ENCODE measurements around the gene KRTAP10-8. TPM values are rescaled to one million over a fixed set of nuclear protein-coding genes. Genes with fewer than 3 reads are reported as not detected.

KRTAP10-8 gene
- total RNA-seq: not detected

- no peak for ATAC-seq
Measured at GRCh38 chr21:44612029-44612486, at the start of gene KRTAP10-8. KRTAP10-8 (plus strand) TSS chr21:44612079; CDS start chr21:44612101, 22 bp downstream.

DNA sequence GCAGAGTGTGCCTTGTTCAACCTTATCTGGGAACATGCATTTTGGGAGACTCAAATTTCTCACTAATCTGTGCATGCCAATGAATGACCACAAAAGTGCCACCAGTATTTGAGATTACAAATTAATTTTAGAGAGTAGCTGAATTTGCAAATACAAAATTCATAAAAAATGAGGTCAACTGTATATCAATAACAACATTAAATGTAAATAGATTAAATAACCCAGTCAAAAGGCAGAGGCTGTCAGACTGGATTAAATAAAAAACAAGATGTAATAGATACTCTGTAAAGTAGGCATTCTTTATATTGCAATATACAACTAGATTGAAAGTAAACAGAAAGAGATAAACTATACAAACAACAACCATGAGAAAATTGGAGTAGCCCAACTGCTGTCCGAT, 47.8 kb upstream of the KRTAP10-8 start:
- no peak for ATAC-seq

- ATAC-seq: no peak
Measured at GRCh38 chr21:44564886-44565598, 46.8 kb upstream of the KRTAP10-8 start.

GRCh38 chr21:44566403-44566802, 45.5 kb upstream of the KRTAP10-8 start:
- ATAC-seq: no peak

DNA sequence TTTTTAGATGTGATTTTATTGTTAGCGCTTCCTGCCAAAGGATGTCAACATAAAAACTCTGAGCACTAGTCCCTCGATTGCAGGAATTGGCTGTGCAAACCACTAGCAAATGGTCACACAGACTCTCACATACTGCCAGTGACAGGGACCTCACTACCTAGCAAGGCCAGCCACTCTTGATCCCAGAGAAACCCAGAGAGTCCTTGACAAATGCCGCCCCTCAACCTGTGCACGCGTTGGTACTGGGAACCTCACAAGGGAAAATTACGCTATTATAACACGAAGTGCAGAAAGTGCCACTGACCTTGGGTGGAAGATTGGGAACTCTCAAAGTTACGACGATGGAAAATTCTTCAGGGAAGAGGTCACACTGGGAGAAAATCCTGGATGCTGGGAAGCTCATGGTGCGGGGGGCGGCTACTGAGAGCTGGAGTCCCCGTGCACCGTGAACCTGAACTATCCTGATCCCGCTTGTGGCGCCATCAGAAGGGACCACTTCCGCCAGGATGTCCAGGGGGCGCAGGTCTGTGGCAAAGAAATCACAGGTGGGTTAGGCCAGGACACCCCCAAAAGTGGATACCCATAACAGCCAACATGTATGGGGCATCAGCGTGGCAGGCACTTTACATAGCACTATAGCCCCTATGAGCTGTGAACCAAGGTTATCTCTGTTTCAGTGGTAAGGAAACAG, 44.3 kb upstream of the KRTAP10-8 start:
- ATAC-seq: no peak

DNA sequence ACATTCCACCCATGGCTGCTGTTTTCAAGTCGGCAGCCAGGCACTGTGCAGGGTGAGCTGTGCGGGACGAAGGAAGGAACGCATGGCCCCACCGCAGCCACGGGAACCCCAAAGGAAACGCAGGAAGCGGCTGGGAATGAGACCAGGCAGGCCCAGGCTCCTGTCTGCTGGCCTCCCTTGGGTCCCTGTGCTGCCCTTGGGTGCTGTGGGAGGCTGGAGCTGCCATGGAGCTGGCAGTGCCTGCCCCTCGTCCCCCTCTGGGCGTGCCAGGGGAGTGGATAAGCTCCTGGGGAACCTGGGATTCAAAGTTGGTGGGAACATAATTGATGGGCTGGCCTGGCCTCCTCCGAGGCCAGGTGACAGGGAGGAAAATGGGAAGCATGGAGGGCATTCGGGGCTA, 43.6 kb upstream of the KRTAP10-8 start:
- ATAC-seq: no peak

GRCh38 chr21:44568667-44569556, 43.0 kb upstream of the KRTAP10-8 start:
- peak; percentile 38 for ATAC-seq

DNA sequence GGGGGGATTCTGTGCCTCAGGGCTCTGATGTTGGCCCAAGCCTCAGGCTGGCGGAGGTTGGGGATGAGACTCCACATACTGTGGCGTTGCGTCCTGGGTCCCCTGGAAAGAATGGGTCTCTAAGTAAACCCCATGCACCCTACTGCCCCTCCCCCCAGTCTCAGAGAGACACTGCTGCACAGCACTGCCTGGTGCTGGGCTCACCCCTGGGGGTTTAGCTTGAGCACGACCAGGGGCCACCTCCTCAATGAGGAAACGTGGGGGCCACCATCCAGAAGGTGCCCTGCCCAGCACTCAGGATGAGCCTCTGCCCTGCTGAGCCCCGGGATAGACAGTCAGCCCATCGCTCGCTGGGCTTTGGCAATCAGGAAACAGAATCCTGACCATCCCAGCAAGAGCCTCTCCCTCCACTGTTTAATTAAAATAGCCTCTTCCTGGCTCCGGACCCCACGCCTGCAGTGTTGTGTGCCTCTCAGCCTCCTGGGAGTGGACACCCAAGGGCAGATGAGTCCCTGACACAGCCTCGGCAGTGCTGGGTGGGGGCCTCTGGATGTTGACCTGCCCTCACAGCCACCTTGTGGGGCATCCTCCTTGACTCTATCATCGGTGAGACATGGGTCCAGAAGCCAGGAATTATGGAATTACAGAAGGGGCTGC, 41.9 kb upstream of the KRTAP10-8 start:
- ATAC-seq: no peak

- ATAC-seq: no peak
Measured at GRCh38 chr21:44571296-44571695, 40.6 kb upstream of the KRTAP10-8 start.

DNA sequence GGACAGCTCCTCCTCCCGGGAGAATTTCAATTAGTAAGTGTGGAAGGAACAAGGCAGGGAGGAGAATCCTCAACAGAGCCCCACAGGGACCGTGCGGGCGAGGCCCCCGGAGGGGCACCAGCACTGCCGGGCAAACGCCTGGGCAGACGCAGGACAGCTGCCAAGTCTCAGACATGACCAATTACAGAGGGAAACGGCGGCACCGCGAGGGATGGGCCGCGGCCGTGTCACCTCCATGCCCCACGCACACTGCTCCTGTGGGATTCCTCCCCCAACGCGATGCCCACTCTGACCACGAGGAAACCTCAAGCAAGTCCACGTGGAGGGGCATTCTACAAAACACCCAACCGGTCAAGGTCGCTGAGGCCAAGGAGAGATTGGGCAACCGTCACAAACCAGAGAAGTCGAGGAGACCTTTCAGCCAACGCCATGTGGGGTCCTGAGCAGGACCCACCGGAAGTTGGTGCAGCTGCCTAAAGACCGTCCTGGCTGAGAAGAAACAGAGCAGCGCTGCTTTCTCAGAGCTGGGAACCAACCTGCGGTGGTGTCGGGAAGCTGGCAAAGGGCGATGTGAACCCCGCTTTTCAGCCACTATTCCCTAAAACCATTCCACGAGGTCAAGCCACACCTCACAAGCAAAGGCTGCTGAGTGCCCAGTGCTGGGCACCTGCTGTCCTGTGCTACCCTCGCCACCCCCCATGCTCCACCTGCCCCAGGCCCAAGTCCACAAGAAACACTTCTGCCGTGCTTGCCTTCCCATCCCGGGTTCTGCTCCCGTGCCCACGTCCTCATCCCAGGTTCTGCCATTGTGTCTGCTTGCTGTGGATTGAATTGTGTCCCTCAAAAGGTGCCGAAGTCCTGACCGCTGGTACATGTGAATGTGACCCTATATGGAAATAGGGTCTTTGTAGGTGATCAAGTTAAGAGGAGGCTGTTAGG, 39.8 kb upstream of the KRTAP10-8 start:
- no peak for ATAC-seq

- ATAC-seq: no peak
Measured at GRCh38 chr21:44572959-44573583, 38.8 kb upstream of the KRTAP10-8 start.

DNA sequence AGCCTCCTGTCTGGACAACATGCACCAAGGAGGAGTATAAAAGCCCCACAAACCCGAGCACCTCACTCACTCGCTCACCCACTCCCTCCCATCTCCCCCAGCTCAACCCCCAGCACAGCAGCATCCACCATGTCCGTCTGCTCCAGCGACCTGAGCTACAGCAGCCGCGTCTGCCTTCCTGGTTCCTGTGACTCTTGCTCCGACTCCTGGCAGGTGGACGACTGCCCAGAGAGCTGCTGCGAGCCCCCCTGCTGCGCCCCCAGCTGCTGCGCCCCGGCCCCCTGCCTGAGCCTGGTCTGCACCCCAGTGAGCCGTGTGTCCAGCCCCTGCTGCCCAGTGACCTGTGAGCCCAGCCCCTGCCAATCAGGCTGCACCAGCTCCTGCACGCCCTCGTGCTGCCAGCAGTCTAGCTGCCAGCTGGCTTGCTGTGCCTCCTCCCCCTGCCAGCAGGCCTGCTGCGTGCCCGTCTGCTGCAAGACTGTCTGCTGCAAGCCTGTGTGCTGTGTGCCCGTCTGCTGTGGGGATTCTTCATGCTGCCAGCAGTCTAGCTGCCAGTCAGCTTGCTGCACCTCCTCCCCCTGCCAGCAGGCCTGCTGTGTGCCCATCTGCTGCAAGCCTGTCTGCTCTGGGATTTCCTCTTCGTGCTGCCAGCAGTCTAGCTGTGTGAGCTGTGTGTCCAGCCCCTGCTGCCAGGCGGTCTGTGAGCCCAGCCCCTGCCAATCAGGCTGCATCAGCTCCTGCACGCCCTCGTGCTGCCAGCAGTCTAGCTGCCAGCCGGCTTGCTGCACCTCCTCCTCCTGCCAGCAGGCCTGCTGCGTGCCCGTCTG, 38.0 kb upstream of the KRTAP10-8 start, which contains the start of gene KRTAP10-4:
Gene KRTAP10-4, plus strand, starts transcription at position 100 of the 827 bp plus-strand sequence. Its CDS starts 30 bp downstream, at position 130.
- peak; percentile 25 for ATAC-seq

- ATAC-seq: peak; percentile 38
Measured at GRCh38 chr21:44574457-44575306, 37.2 kb upstream of the KRTAP10-8 start.

- ATAC-seq: no peak
Measured at GRCh38 chr21:44575307-44576024, 36.4 kb upstream of the KRTAP10-8 start.

- no peak for ATAC-seq
Measured at GRCh38 chr21:44576025-44576420, 35.9 kb upstream of the KRTAP10-8 start.

DNA sequence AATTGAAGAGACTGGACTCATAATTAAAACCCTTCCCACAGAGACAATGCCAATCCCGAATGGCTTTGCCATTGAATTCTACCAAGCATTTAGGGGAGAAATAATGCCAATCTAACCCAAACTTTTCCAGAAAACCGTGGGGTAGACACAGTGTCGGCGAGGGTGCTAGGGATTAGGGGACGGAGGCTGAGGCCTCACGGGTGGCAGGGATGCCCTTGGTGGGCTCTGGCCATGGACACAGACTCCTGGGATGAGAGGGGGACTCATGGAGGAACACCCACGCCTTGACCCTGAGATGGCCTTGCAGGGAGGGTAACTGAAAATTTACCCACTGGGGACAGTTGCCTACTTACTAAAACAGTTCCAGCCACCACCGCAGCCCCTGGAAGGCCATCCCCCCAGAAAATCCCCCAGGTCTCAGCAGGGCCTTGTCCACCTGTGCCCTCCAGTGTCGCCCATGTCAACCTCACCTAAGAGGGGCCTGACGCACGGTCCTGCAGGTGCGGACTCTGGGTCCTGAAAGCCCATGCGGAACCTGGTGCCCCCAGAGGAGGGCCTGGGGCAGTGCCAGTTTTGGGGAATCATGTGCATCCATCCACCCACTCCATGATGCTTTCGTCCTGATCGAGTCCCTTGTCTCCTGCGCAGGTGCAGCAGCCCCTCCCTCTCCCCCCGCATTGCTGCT, 33.4 kb upstream of the KRTAP10-8 start:
- ATAC-seq: no peak

DNA sequence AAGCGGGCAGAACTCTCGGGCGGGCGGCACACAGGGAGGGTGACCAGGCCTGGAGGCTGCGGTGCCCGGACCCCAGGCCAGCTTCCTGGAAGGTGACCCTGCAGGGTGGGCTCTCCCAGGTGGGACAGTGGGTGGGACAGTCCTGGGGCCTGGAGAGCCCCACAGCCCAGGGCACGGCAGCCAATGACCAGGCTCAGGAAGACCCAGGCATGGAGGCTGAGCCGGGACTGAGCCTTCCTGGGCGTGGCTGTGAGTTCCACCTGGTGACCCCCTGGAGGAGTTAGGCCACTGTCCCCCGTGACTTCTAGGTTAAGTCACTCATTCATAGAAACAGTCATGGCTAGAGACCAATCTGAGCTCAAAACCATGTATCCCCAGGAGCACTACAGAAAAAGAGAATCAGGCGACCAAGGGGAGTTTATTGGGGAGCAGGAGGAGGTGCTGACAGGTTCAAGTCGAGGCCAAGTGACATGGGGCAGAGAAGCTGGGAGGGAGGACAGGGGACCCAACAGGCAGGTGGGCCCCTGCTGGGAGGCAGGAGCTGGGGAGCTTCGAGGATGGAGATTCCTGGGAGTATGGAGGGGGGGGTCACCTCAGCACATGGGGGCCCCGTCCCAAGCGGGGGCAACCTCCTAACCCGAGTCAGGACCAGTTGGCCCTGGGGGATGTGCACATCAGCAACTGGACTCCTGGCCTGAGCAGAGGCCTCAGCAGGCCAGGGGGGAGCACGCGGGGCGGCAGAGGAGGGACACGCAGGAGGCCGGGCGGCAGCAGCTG, 32.6 kb upstream of the KRTAP10-8 start:
- no peak for ATAC-seq
